GM10266 (cell line): ENCODE data around the gene SLC22A17.

ENCODE experiments used
- DNase-seq: peaks from one replicate; pipeline ENCODE4 v3.0.0; 2012; ENCODE audit errors: extremely low spot score
- CTCF ChIP-seq: IDR thresholded peaks from 2 replicates; pipeline ENCODE4 v1.5.1; 2012; ENCODE audit warnings: mild to moderate bottlenecking, low read depth; ENCODE audit not compliant: control insufficient read depth, insufficient read depth; ENCODE audit errors: missing control alignments

SLC22A17 gene

GRCh38 chr14:23354990-23355389, 2.3 kb upstream of the SLC22A17 start:
- TF ChIP-seq CTCF: no peak
- no peak for DNase-seq

- no peak for TF ChIP-seq CTCF
- peak; percentile 10 for DNase-seq
These were observed 720 bp upstream of the SLC22A17 start for GRCh38 chr14:23353433-23353780.

GRCh38 chr14:23351681-23352505, 794 bp downstream of the SLC22A17 start:
- TF ChIP-seq CTCF: no peak
- DNase-seq: peak; percentile 33

GRCh38 chr14:23349156-23349845, 3.4 kb downstream of the SLC22A17 start:
- no peak for TF ChIP-seq CTCF
- DNase-seq: peak; percentile 21

- TF ChIP-seq CTCF: no peak
These were observed 4.4 kb downstream of the SLC22A17 start for GRCh38 chr14:23348297-23348655.

GRCh38 chr14:23347406-23348296, 5.0 kb downstream of the SLC22A17 start:
- DNase-seq: no peak
- no peak for TF ChIP-seq CTCF

More at GRCh38 chr14:23348297-23348655, 4.4 kb downstream of the SLC22A17 start:
- DNase-seq: no peak
